ENCODE data around the gene MRNIP. TPM values are rescaled to one million over a fixed set of nuclear protein-coding genes. Genes with fewer than 3 reads are reported as not detected.

Gene MRNIP
- total RNA-seq, 1 donor, result 11.0 TPM

DNA sequence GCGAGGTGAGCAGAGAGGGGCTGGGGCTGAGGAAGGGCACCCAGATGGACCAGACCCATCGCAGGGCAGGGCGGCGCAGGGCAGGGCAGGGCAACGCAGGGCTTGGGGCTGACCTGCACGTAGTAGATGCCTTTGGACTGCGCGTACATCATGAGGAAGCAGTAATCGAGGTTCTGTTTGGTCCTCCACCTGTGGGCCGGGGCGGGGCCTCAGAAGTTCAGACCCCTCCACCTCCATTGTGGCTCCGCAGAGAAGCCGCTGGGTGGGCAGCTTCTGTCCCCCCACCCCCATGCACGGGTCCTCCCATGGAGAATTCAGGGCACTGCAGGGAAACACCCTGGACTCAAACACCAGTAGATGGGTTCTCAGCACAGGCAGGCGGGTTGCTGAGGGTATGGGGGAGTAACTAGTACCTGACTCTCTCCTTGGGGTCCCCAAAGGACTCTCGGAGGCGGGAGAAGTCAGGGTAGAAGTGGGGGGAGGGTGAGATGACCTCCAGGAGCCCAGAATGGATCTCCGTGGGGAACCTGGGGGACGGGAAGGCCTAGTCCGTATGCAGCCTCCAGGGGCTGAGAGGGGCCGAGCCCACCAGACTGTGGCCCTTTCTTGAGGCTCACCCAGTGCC is 58.4 kb downstream of the MRNIP start:
- TF ChIP-seq, protein P1, sequence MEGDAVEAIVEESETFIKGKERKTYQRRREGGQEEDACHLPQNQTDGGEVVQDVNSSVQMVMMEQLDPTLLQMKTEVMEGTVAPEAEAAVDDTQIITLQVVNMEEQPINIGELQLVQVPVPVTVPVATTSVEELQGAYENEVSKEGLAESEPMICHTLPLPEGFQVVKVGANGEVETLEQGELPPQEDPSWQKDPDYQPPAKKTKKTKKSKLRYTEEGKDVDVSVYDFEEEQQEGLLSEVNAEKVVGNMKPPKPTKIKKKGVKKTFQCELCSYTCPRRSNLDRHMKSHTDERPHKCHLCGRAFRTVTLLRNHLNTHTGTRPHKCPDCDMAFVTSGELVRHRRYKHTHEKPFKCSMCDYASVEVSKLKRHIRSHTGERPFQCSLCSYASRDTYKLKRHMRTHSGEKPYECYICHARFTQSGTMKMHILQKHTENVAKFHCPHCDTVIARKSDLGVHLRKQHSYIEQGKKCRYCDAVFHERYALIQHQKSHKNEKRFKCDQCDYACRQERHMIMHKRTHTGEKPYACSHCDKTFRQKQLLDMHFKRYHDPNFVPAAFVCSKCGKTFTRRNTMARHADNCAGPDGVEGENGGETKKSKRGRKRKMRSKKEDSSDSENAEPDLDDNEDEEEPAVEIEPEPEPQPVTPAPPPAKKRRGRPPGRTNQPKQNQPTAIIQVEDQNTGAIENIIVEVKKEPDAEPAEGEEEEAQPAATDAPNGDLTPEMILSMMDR (IDR thresholded peaks at IDR 0.05; ENCODE audit: insufficient read depth, low read length), result no peak
- H3K4me3 ChIP-seq (ENCODE audit: low read depth, low read length), result no peak overlapping the region
- DNase-seq (ENCODE audit: low read depth), result no peak

DNA sequence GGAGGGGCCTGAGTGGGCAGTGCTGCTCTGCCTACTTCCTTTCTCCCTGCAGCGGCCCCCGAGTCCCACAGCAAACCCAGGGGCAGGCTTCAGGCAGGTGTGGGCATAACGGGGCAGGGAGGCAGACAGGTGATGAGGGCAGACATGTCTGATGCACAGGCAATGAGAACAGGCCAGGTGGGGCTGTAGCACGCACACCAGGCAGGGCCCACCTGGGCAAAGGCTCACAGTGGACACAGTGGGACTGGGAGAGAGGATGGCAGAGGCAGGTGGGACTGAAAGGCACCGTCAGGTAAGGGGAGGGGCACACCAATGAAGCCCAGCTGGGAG is 59.0 kb downstream of the MRNIP start:
- TF ChIP-seq, protein P1 (IDR thresholded peaks at IDR 0.05; ENCODE audit: insufficient read depth, low read length), result no peak
- no peak overlapping the region for H3K4me3 ChIP-seq (ENCODE audit: low read depth, low read length)
- no peak for DNase-seq (ENCODE audit: low read depth)

DNA sequence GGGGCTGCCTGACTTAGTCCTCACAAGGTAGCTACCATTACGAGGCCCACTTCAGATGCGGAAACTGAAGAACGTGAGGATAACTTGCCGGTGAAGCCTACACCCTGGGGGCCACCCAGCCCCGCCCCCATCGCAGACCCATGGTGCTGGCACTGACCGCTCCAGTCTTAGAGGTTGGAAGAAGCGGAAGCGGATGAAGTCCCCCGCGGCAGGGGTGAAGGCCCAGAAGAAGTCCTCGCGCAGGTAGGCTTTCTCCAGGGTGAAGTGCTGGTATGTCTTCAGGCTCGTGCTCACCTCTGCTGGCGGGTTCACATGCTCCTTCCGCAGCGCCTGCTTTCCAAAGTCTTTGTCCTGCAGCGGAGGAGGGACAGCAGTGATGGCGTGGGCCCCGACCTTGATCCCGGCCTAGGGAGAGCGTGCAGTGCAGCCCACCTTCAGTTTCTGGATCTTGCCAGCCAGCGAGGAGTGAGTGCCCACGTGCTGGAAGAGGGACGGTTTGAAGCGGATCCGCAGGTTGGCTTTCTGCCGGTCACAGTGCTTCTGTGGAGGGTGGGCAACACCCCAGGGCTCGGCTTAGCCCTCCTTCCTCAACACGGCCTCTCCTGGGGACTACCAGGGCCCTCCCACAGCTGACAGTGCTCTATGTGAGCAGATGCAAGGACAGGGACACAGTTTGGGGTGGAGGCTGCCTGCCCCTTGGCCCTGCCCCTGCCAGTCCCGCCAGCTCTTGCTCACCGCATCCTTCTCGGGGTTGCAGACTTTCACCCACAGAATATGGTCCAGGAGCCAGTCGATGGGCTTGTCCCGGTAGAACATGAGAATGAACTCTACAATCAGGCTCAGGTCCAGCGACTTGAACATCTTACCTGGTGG is 59.6 kb downstream of the MRNIP start:
- H3K4me3 ChIP-seq (ENCODE audit: low read depth, low read length), result no peak overlapping the region
- TF ChIP-seq, protein P1 (IDR thresholded peaks at IDR 0.05; ENCODE audit: insufficient read depth, low read length), result no peak
- DNase-seq (ENCODE audit: low read depth), result no peak

DNA sequence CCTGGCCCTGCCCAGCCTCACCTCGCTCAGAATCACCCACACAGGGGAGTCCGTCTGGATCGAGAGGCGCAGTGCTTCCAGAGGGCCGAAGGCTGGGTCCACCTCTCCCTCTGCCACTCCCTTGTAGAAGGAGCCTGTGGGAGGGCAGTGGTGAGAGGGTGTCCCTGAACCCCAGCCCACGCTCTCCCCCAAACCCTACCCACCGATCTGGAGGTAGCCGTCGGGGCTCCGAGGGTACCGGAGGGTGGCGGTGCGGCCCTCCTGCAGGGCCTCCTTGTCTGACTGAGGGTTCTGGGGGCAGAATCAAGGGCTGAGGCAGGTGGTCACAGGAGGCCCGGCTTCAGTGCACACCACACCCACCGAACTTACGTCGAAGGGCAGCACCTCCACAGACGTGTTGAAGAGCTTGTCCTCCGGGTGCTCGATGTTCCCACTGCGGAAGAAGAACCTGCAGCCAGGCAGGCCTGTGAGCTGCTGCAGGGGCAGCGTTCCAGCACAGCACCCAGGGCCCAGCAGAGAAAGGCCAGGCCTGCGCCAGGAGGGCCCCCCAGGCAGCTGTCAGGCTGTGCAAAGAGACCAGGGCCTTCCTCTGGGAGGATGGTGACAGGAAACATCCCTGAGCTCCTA is 60.4 kb downstream of the MRNIP start:
- no peak overlapping the region for H3K4me3 ChIP-seq (ENCODE audit: low read depth, low read length)
- TF ChIP-seq, protein P1 (IDR thresholded peaks at IDR 0.05; ENCODE audit: insufficient read depth, low read length), result no peak
- DNase-seq (ENCODE audit: low read depth), result no peak

DNA sequence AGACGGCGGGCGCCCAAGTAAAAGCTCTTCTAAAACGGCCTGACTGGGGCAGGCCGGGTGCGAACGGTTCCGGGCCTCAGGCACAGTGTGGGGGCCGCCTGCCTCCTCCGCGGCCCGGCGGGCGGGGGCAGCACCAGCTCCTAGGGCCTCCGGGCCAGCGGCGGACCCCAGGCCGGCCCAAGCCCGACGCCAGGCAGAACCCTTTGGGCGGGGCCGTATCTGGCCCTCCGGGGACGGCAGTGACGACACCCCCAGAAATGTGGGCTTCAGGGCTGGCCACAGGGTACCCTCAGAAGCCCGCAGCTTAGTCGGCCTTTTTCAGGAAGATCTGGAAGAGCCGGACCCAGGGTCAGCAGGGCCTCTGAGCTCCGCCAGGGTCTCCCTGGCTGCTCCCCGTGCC is 60.9 kb downstream of the MRNIP start:
- TF ChIP-seq, protein P1 (IDR thresholded peaks at IDR 0.05; ENCODE audit: insufficient read depth, low read length), result no peak
- H3K4me3 ChIP-seq (ENCODE audit: low read depth, low read length), result no peak overlapping the region
- no peak for DNase-seq (ENCODE audit: low read depth)

DNA sequence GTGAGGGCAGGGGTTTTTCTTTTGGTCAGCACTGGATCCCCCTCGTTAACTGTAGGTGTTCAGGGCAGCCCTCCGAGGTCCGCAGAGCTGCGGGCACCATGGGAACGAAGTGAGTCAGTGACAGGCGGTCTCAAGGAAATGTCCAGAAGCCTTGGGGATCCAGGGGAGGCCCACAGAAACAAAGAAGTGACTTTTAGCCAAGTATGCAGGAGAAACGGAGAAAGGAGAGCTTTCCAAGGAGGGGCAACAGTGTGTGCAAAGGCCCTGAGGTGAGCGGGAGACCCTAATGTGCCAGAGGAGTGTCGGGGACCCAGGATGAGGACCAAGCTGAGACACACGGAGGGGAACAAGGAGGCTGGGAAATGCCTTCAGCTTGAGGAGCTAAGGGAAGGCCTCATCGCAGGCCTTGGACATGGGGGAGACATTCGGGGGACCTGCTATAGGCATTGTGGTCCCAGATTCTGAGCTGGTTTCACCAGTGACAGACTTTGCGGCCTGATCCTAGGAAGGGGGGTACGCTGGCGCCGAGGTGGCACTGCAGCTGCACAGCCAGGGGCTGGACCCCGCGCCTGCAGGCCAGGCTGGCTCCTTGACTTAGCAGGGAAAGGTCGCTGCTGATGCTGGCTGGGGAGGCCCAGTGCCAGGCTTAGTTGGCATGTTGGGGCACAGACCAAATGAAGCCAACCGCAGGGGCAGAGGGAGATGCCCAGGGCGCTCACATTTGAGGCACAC is 61.6 kb downstream of the MRNIP start:
- H3K4me3 ChIP-seq (ENCODE audit: low read depth, low read length), result no peak overlapping the region
- no peak for DNase-seq (ENCODE audit: low read depth)
- TF ChIP-seq, protein P1 (IDR thresholded peaks at IDR 0.05; ENCODE audit: insufficient read depth, low read length), result no peak
